A549 (cell line): ENCODE results near the gene PACSIN1.

Source experiments
- CEBPB ChIP-seq, 2 experiments: fragments of >200 bp in 1 of 2; sonication (Bioruptor Twin) in 1 of 2; formaldehyde crosslinking in 1 of 2; IDR thresholded peaks; 2 replicates each; pipeline ENCODE4 v1.6.1; 2012 to 2016
- CTCF ChIP-seq: fragments of >200 bp; sonication (Bioruptor Twin); formaldehyde crosslinking; IDR thresholded peaks from 3 replicates; pipeline ENCODE4 v1.5.1; 2016
- E2F6 ChIP-seq: IDR thresholded peaks from 2 replicates; pipeline ENCODE4 v1.6.1; 2012; ENCODE audit warnings: low read depth, borderline replicate concordance
- ESRRA ChIP-seq: fragments of 150-350 bp; IDR thresholded peaks from 2 replicates; pipeline ENCODE4 v1.6.1; 2014; ENCODE audit warnings: mild to moderate bottlenecking, low read length, borderline replicate concordance
- HDAC2 ChIP-seq: fragments of 200-600 bp; sonication (generic); IDR thresholded peaks from 2 replicates; pipeline ENCODE4 v1.6.1; 2016
- KDM5A ChIP-seq: fragments of 200-600 bp; sonication (generic); IDR thresholded peaks from 2 replicates; pipeline ENCODE4 v1.6.1; 2016; ENCODE audit warnings: antibody characterized with exemption, mild to moderate bottlenecking
- NPAS2 ChIP-seq: fragments of 250-450 bp; sonication (Bioruptor Pico); IDR thresholded peaks from 2 replicates; pipeline ENCODE4 v1.8.0; 2022; ENCODE audit warnings: mild to moderate bottlenecking, moderate library complexity, borderline replicate concordance
- NR3C1 ChIP-seq: fragments of >200 bp; sonication (Bioruptor Twin); formaldehyde crosslinking; IDR thresholded peaks from 3 replicates; pipeline ENCODE4 v1.6.1; 2017
- POLR2A ChIP-seq: IDR thresholded peaks from 2 replicates; pipeline ENCODE4 v1.6.1; 2012; ENCODE audit warnings: mild to moderate bottlenecking, low read length
- RAD21 ChIP-seq, 2 experiments: fragments of >200 bp in 1 of 2; sonication (Bioruptor Twin) in 1 of 2; formaldehyde crosslinking in 1 of 2; IDR thresholded peaks in 1 of 2; conservative IDR thresholded peaks in 1 of 2; 2 replicates in 1 of 2; 3 replicates in 1 of 2; pipeline ENCODE4 v1.6.1; 2012 to 2018; ENCODE audit warnings: inconsistent platforms in 1 of 2
- SMC3 ChIP-seq: fragments of >200 bp; sonication (Bioruptor Twin); formaldehyde crosslinking; IDR thresholded peaks from 3 replicates; pipeline ENCODE4 v1.6.1; 2018; ENCODE audit warnings: inconsistent platforms

GRCh38 chr6:34568341-34569201, 102.7 kb downstream of the PACSIN1 start:
- TF ChIP-seq E2F6: no peak
- no peak for TF ChIP-seq CTCF
- no peak for TF ChIP-seq SMC3
- TF ChIP-seq CEBPB (IDR thresholded peaks at IDR 0.05): no peak
- TF ChIP-seq NPAS2 (CRISPR knock-in tag): no peak
- TF ChIP-seq HDAC2: no peak
- no peak for TF ChIP-seq ESRRA
- no peak for TF ChIP-seq POLR2A
- no peak for TF ChIP-seq RAD21 (conservative IDR thresholded peaks at IDR 0.05 in 1 of 2, IDR thresholded peaks at IDR 0.05 in 1 of 2)
- TF ChIP-seq NR3C1: no peak
- TF ChIP-seq KDM5A: no peak
